Measurements from ENCODE around the gene NLRP3. TPM values are rescaled to one million over a fixed set of nuclear protein-coding genes. Genes with fewer than 3 reads are reported as not detected.

Gene NLRP3
- total and polyA plus RNA-seq, 2 experiments from 2014 or later = 0.42 TPM; not detected in 1

- H3K9me2 ChIP-seq (ENCODE audit: insufficient read depth) = 0 out of 2 replicates have a peak, but pooled peaks cover 7% of the 10 kb centered on the region
- H3K4me3 Mint-ChIP-seq = no peak overlapping the region
- H3K79me2 ChIP-seq (replicated peaks; ENCODE audit: insufficient read depth) = no peaks in the 10 kb centered on the region
- peaks cover 12% of the 10 kb centered on the region for H3K4me1 ChIP-seq (ENCODE audit: insufficient read depth)
- H3K4me1 Mint-ChIP-seq = peaks cover 9% of the 10 kb centered on the region
- H3K36me3 Mint-ChIP-seq (ENCODE audit: low read depth) = no peaks in the 10 kb centered on the region; the same call in 2 of the 3 replicates
- no peak overlapping the region for H2AFZ ChIP-seq
- no peak overlapping the region for H3K27ac Mint-ChIP-seq
- no peaks in the 10 kb centered on the region for H3F3A ChIP-seq (replicated peaks; ENCODE audit: low read depth)
- TF ChIP-seq NANOG (IDR thresholded peaks at IDR 0.05; ENCODE audit: borderline replicate concordance) (no peak), EZH2 (IDR thresholded peaks at IDR 0.05; ENCODE audit: low read depth, unreplicated experiment) (no peak), EZH2phosphoT487 (IDR thresholded peaks at IDR 0.05; ENCODE audit: unreplicated experiment) (no peak), JUNB (IDR thresholded peaks at IDR 0.05; ENCODE audit: unreplicated experiment) (no peak), ETS1 (IDR thresholded peaks at IDR 0.05) (no peak), REST (IDR thresholded peaks at IDR 0.05; ENCODE audit: unreplicated experiment) (no peak)
- no peak for ATAC-seq
- H3K27me3 Mint-ChIP-seq (ENCODE audit: insufficient read depth, low read depth, poor library complexity) = peaks cover 1% of the 10 kb centered on the region
- H3K27me3 ChIP-seq (ENCODE audit: insufficient read depth) = no peaks in the 10 kb centered on the region
- DNase-seq (ENCODE audit: low spot score) = no peak
- H3K27ac ChIP-seq (ENCODE audit: low read depth) = no peak overlapping the region
- H3K36me3 ChIP-seq (ENCODE audit: insufficient read depth) = no peaks in the 10 kb centered on the region
- H3K9me3 Mint-ChIP-seq = no peaks in the 10 kb centered on the region
- H4K20me1 ChIP-seq (replicated peaks; ENCODE audit: insufficient read depth) = no peaks in the 10 kb centered on the region
- H3K4me3 ChIP-seq = no peak overlapping the region
- H3K4me2 ChIP-seq = no peak overlapping the region
Observed at GRCh38 chr1:247468481-247469140, 52.6 kb downstream of the NLRP3 start.

GRCh38 chr1:247469141-247469535 lies 53.2 kb downstream of the NLRP3 start:
- Mint-ChIP-seq H3K4me3 (no peak overlapping the region), H3K9me3 (no peaks in the 10 kb centered on the region), H3K27ac (no peak overlapping the region), H3K36me3 (ENCODE audit: low read depth) (no peaks in the 10 kb centered on the region), H3K4me1 (peaks cover 14% of the 10 kb centered on the region), H3K27me3 (ENCODE audit: insufficient read depth, low read depth, poor library complexity) (peaks cover 1% of the 10 kb centered on the region)
- H3K4me3 ChIP-seq = no peak overlapping the region
- no peaks in the 10 kb centered on the region for H3F3A ChIP-seq (replicated peaks; ENCODE audit: low read depth)
- no peak overlapping the region for H2AFZ ChIP-seq
- no peaks in the 10 kb centered on the region for H3K36me3 ChIP-seq (ENCODE audit: insufficient read depth)
- no peaks in the 10 kb centered on the region for H3K79me2 ChIP-seq (replicated peaks; ENCODE audit: insufficient read depth)
- H3K9me2 ChIP-seq (ENCODE audit: insufficient read depth) = peaks cover 7% of the 10 kb centered on the region; the same call in 1 of the 2 replicates
- DNase-seq (ENCODE audit: low spot score) (no peak), ATAC-seq (no peak)
- peaks cover 17% of the 10 kb centered on the region for H3K4me1 ChIP-seq (ENCODE audit: insufficient read depth)
- H4K20me1 ChIP-seq (replicated peaks; ENCODE audit: insufficient read depth) = no peaks in the 10 kb centered on the region
- H3K4me2 ChIP-seq = no peak overlapping the region
- no peaks in the 10 kb centered on the region for H3K27me3 ChIP-seq (ENCODE audit: insufficient read depth)
- no peak overlapping the region for H3K27ac ChIP-seq (ENCODE audit: low read depth)
- TF ChIP-seq ZNF331 (CRISPR knock-in tag; IDR thresholded peaks at IDR 0.05; ENCODE audit: low read depth) = no peak
- no peak for TF ChIP-seq NANOG (IDR thresholded peaks at IDR 0.05; ENCODE audit: borderline replicate concordance)
- TF ChIP-seq EZH2 (IDR thresholded peaks at IDR 0.05; ENCODE audit: low read depth, unreplicated experiment) = no peak
- no peak for TF ChIP-seq STAT1 (IDR thresholded peaks at IDR 0.05; ENCODE audit: unreplicated experiment)
- TF ChIP-seq REST (IDR thresholded peaks at IDR 0.05; ENCODE audit: unreplicated experiment) = no peak
- no peak for TF ChIP-seq EZH2phosphoT487 (IDR thresholded peaks at IDR 0.05; ENCODE audit: unreplicated experiment)
- no peak for TF ChIP-seq CTCF (conservative IDR thresholded peaks at IDR 0.05; ENCODE audit: low read depth in 2 of 2)
- no peak for TF ChIP-seq ETS1 (IDR thresholded peaks at IDR 0.05)
- no peak for TF ChIP-seq CREB1 (CRISPR knock-in tag; IDR thresholded peaks at IDR 0.05; ENCODE audit: low read depth)
